Skeletal muscle tissue (tissue), 4 donors: ENCODE results near the gene ARMC5. TPM values are rescaled to one million over a fixed set of nuclear protein-coding genes. Genes with fewer than 3 reads are reported as not detected.
"Not testable (repeated sequence)": the region's sequence is repeated elsewhere in the genome, so short reads cannot be mapped to it uniquely, and the experiment has no call there.

Experiments
- H3K27ac ChIP-seq: one replicate; pipeline ENCODE4 v1.7.0; 2013; ENCODE audit warnings: mild to moderate bottlenecking, low read depth, low read length, inconsistent platforms
- H3K27me3 ChIP-seq, 3 donors: one replicate each; pipeline ENCODE4 v1.7.0; 2013; ENCODE audit warnings: low read length in 3 of 3; ENCODE audit not compliant: control insufficient read depth in 3 of 3, insufficient read depth in 3 of 3
- H3K36me3 ChIP-seq, 3 donors: one replicate each; pipeline ENCODE4 v1.7.0; 2013; ENCODE audit warnings: low read length in 3 of 3; ENCODE audit not compliant: control insufficient read depth in 3 of 3, insufficient read depth in 3 of 3
- H3K4me1 ChIP-seq, 3 donors: one replicate each; pipeline ENCODE4 v1.7.0; 2013; ENCODE audit warnings: low read length in 3 of 3, mild to moderate bottlenecking in 3 of 3; ENCODE audit not compliant: control insufficient read depth in 3 of 3, insufficient read depth in 3 of 3
- H3K4me3 ChIP-seq, 3 donors: one replicate each; pipeline ENCODE4 v1.7.0; 2013; ENCODE audit warnings: low read length in 3 of 3
- H3K9ac ChIP-seq, 3 donors: one replicate each; pipeline ENCODE4 v1.7.0; 2013; ENCODE audit warnings: low read length in 3 of 3, mild to moderate bottlenecking in 3 of 3, moderate library complexity in 2 of 3, low read depth in 1 of 3
- H3K9me3 ChIP-seq, 3 donors: one replicate each; pipeline ENCODE4 v1.7.0; 2013; ENCODE audit warnings: low read length in 3 of 3; ENCODE audit not compliant: control insufficient read depth in 3 of 3
- total RNA-seq: library from RNA; depleted of rRNA; stranded (reverse); fragments of >200 nt; gene quantifications from one replicate; pipeline ENCODE4 v1.2.3, GENCODE V29; 2014
- donor health status: Osteomylitis.

The ARMC5 gene, protein sequence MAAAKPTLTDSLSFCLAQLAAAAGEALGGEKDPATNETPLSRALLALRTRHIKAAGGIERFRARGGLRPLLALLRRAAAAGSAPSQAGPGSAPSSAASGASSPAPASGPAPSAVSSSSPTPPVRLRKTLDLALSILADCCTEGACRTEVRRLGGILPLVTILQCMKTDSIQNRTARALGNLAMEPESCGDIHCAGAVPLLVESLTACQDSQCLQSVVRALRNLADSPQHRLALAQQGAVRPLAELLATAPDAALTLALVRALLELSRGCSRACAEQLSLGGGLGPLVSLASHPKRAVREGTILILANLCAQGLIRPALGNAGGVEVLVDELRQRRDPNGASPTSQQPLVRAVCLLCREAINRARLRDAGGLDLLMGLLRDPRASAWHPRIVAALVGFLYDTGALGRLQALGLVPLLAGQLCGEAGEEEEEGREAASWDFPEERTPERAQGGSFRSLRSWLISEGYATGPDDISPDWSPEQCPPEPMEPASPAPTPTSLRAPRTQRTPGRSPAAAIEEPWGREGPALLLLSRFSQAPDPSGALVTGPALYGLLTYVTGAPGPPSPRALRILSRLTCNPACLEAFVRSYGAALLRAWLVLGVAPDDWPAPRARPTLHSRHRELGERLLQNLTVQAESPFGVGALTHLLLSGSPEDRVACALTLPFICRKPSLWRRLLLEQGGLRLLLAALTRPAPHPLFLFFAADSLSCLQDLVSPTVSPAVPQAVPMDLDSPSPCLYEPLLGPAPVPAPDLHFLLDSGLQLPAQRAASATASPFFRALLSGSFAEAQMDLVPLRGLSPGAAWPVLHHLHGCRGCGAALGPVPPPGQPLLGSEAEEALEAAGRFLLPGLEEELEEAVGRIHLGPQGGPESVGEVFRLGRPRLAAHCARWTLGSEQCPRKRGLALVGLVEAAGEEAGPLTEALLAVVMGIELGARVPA
- total RNA-seq = 6.8 TPM

DNA sequence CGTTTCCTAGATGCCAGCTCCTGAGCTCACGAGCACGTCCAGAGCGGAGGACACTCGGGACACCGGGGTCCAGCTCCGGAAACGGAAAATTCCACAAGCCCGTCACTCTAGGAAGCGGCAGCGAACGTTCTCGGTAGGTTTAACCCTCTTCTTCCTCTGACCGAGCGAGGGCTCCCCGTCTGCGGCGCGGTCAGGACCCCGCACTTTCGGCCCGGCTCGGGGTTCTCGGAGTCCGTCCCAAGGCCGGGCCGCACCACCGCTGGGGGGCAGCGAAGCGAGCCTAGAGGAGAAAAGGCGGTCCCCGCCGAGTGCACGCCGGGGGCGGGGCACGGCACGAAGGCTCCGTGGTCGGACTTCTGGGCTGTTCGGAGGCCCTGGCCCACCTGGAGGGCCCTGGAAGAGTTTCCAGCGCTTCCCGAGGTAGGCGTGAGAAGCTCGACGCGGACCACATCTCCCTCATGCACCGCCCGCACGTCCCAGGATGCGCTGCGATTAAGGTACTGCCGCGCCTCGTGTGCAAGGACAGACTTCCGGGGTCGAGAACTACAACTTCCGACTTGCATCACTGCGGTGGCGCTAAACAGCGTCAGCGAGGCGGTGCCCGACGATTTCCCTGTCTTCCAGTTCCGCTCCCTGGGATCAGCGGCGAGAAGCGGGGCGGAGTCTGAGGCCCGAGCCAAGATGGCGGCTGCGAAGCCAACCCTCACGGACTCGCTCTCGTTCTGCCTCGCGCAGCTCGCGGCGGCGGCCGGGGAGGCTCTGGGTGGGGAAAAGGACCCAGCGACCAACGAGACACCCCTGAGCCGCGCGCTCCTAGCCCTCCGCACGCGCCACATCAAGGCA lies at the start of gene ARMC5:
Gene ARMC5, plus strand, starts transcription at position 658 of the 843 bp plus-strand sequence. Its CDS starts 24 bp downstream, at position 682.
- Histone ChIP-seq H3K9ac (peak within 1 kb of the TSS; percentile 95 to 99 (median 98)), H3K36me3 (peaks cover 17 to 21% (median 20%) of the 10 kb centered on the region in 3 donors), H3K27me3 (no peaks in the 10 kb centered on the region), H3K4me1 (peaks cover 43 to 46% (median 44%) of the 10 kb centered on the region in 3 donors), H3K9me3 (no peaks in the 10 kb centered on the region), H3K4me3 (peak within 1 kb of the TSS; percentile 88 to 97 (median 96)), H3K27ac (peak within 1 kb of the TSS; percentile 97)

DNA sequence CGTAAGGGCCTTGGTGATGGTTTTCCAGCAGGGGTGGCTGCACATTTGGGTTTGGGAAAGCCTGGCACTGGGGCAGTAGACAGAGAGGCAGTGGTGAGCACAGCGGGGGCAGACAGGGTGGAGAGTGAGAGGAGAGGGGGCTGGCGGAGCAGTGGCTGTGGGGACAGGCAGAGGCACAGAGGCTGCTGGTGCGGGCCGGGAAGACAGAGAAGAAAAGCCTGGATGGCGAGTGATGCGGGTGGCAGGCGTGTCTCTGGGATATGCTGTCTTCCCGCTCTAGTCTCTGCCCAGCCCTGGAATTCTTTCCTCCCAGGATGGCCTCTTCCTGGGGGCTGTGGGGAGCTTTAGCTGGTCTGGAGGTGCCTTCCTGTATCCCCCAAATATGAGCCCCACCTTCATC lies 49.2 kb upstream of the ARMC5 start:
- no peaks in the 10 kb centered on the region for H3K4me1 ChIP-seq
- H3K9ac ChIP-seq = no peak overlapping the region
- no peaks in the 10 kb centered on the region for H3K9me3 ChIP-seq
- H3K36me3 ChIP-seq = no peaks in the 10 kb centered on the region
- no peak overlapping the region for H3K27ac ChIP-seq
- H3K4me3 ChIP-seq = no peak overlapping the region
- peaks cover 4 to 9% (median 7%) of the 10 kb centered on the region in 3 donors for H3K27me3 ChIP-seq

DNA sequence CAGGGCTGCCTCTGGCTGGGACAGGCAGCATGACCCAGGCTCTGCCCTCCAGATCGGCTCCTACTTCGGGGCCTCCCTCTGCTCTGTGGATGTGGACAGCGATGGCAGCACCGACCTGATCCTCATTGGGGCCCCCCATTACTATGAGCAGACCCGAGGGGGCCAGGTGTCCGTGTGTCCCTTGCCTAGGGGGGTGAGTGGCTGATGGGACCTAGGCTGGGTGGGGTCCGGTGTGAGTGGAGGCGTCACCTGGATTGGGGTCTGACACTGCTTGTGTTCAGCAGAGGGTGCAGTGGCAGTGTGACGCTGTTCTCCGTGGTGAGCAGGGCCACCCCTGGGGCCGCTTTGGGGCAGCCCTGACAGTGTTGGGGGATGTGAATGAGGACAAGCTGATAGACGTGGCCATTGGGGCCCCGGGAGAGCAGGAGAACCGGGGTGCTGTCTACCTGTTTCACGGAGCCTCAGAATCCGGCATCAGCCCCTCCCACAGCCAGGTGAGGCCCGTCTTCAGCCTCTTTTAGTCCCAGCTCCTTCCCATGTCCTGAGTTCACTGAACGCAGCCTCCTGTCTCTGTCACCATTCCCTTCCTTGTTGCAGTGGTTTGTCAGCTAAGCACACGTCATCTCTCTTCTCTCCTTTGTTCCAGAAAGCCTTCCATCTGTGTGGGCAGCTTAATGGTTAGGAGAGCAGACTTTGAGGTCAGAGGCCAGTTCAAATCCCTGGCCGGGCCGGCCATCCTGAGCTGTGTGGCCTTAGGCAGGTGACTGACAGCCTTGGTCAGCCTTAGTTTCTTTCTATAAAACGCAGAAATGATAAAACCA lies 48.1 kb upstream of the ARMC5 start:
- Histone ChIP-seq H3K9ac (no peak overlapping the region), H3K36me3 (no peaks in the 10 kb centered on the region), H3K27ac (no peak overlapping the region), H3K4me1 (no peaks in the 10 kb centered on the region), H3K4me3 (no peak overlapping the region), H3K9me3 (no peaks in the 10 kb centered on the region), H3K27me3 (peaks cover 4 to 12% (median 7%) of the 10 kb centered on the region in 3 donors)

DNA sequence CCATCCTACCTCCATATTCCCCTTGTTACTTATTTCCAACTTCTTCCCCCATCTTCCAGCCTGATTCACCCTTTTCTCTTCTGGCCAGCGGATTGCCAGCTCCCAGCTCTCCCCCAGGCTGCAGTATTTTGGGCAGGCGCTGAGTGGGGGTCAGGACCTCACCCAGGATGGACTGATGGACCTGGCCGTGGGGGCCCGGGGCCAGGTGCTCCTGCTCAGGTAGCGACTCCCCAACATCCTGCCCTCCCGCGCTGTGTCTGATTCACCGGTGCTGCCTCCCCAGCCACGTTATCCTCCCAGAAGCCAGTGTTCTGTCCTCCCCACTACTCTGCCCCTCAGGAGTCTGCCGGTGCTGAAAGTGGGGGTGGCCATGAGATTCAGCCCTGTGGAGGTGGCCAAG lies 46.6 kb upstream of the ARMC5 start:
- Histone ChIP-seq H3K36me3 (no peaks in the 10 kb centered on the region), H3K27me3 (peaks cover 2 to 12% (median 4%) of the 10 kb centered on the region in 3 donors), H3K9ac (no peak overlapping the region), H3K27ac (no peak overlapping the region), H3K9me3 (no peaks in the 10 kb centered on the region), H3K4me3 (no peak overlapping the region), H3K4me1 (no peaks in the 10 kb centered on the region)

DNA sequence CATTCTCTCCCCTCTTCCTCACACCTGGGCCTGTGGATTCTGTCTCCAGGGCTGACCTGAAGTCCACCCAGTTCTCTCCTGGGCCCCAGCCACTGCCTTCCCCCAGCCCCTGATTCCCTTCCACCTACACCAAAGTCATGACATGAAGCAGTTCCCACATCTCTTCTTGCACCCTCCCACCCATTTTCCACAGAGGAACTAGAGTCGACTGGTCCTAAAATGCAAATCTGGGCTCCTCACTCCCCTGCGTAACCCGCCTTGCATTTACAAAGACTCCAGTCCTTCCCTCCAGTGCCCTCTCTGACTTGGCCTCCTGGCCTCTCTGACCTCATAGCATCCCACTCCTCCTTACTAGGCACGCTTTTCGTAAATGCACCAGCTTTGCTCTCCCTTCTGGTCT lies 45.9 kb upstream of the ARMC5 start:
- Histone ChIP-seq H3K27ac (no peak overlapping the region), H3K9ac (no peak overlapping the region), H3K27me3 (peaks cover 2 to 12% (median 4%) of the 10 kb centered on the region in 3 donors), H3K9me3 (peaks cover 0 to 2% (median 0%) of the 10 kb centered on the region in 3 donors), H3K4me1 (no peaks in the 10 kb centered on the region), H3K4me3 (no peak overlapping the region), H3K36me3 (no peaks in the 10 kb centered on the region)

DNA sequence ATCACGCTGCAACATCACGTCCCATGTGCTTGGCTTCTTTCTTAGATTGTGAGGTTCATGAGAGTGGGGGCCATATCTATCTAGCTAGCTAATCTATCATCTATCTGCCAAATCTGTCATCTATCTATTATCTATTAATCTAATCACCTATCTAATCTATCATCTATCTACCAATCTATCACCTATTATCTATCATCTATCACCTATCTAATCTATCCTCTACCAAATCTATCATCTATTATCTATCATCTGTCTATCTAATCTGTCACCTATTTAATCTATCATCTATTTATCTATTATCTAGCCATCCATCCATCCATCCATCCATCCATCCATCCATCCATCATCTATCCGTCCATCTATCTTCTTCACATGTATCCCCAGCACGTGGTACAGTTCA lies 45.4 kb upstream of the ARMC5 start:
- Histone ChIP-seq H3K27ac (no peak overlapping the region), H3K4me1 (no peaks in the 10 kb centered on the region), H3K4me3 (no peak overlapping the region), H3K36me3 (no peaks in the 10 kb centered on the region), H3K27me3 (peaks cover 2 to 12% (median 4%) of the 10 kb centered on the region in 3 donors), H3K9me3 (peaks cover 0 to 2% (median 0%) of the 10 kb centered on the region in 3 donors), H3K9ac (no peak overlapping the region)

DNA sequence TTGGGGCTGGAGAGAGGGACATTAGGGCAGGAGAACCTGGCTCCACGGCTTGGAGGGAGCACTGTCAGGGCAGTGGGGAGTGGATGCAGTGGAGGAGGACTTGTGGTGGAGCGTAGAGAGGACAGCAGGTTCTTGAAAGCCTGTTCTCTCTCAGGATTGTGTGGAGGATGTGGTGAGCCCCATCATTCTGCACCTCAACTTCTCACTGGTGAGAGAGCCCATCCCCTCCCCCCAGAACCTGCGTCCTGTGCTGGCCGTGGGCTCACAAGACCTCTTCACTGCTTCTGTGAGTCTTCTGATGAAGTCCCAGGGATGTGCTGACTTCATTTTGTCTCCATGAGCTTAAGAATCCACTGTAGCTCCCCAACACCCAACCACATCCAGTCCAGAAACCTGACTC lies 44.6 kb upstream of the ARMC5 start:
- Histone ChIP-seq H3K4me3 (no peak overlapping the region), H3K4me1 (no peaks in the 10 kb centered on the region), H3K27ac (no peak overlapping the region), H3K27me3 (peaks cover 2 to 12% (median 4%) of the 10 kb centered on the region in 3 donors), H3K36me3 (no peaks in the 10 kb centered on the region), H3K9ac (no peak overlapping the region), H3K9me3 (peaks cover 0 to 2% (median 0%) of the 10 kb centered on the region in 3 donors)

DNA sequence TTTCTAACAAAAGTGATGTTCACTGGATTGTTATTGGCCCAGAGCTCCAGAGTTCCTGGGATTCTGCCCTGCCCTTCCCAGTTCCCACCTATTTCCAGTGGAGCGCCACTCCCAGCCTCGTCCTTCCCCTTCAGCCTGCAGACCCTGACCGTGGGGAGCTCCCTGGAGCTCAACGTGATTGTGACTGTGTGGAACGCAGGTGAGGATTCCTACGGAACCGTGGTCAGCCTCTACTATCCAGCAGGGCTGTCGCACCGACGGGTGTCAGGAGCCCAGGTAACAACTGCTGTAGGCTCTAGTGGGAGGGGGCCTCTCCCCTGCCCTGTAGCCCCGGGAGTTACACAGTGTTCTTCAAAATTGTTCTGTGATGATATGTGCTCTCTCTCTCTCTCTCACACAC lies 42.9 kb upstream of the ARMC5 start:
- Histone ChIP-seq H3K27ac (no peak overlapping the region), H3K9ac (no peak overlapping the region), H3K27me3 (peaks cover 2 to 12% (median 4%) of the 10 kb centered on the region in 3 donors), H3K4me1 (no peaks in the 10 kb centered on the region), H3K36me3 (no peaks in the 10 kb centered on the region), H3K4me3 (no peak overlapping the region), H3K9me3 (peaks cover 0 to 2% (median 0%) of the 10 kb centered on the region in 3 donors)

DNA sequence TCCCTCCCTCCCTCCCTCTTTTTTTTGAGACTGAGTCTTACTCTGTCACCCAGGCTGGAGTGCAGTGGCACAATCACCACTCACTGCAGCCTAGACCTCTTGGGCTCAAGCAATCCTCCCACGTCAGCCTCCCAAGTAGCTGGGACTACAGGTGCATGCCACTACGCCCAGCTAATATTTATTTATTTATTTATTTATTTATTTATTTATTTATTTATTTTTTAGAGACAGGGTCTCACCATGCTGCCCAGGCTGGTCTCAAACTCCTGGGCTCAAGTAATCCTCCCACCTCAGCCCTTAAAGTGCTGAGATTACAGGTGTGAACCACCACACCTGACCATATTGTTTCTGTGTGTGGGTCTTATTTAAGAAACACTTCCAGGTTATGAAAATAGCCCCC lies 42.3 kb upstream of the ARMC5 start:
- H3K4me3 ChIP-seq, H3K4me1 ChIP-seq, H3K36me3 ChIP-seq, H3K9me3 ChIP-seq, H3K9ac ChIP-seq, H3K27ac ChIP-seq: not testable (repeated sequence)
- peaks cover 2 to 12% (median 4%) of the 10 kb centered on the region in 3 donors for H3K27me3 ChIP-seq
